Uterus (tissue), 2 donors: ENCODE results near the gene WSB1.

Experiments used
- POLR2A ChIP-seq, 2 donors: fragments of 450-650 bp; IDR thresholded peaks; one replicate each; pipeline ENCODE4 v1.6.1; 2016; ENCODE audit warnings: antibody characterized with exemption in 2 of 2, mild to moderate bottlenecking in 1 of 2, moderate library complexity in 1 of 2
- TF ChIP-seq, protein P1 (sequence below), 4 experiments: fragments of 200-600 bp in 2 of 4; fragments of 450-650 bp in 2 of 4; sonication (generic) in 2 of 4; IDR thresholded peaks; one replicate each; pipeline ENCODE4 v1.5.1; 2016 to 2019; ENCODE audit warnings: antibody characterized with exemption in 4 of 4, mild to moderate bottlenecking in 2 of 4, moderate library complexity in 1 of 4

DNA sequence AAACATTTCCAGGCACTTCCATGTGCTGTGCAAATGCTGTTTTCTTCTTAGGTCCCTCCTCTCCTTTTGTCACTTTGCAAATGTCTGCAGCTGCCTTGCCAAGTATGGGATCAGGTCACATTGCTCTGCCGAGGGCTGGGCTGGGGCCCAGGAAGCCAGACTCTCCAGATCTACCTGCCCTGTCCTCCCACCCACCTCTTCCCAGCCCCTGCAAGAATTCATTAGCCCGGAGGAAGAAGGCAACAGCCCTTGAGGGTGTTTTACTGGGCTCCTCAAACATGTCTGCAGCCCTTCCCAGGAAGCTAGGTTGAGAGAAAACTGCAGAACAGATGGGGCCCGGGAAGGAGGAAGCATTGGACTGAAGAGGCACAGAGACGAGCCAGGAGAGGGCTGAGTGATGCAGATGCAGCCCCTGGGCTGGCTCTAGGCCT lies 47.1 kb downstream of the WSB1 start:
- TF ChIP-seq, protein P1, sequence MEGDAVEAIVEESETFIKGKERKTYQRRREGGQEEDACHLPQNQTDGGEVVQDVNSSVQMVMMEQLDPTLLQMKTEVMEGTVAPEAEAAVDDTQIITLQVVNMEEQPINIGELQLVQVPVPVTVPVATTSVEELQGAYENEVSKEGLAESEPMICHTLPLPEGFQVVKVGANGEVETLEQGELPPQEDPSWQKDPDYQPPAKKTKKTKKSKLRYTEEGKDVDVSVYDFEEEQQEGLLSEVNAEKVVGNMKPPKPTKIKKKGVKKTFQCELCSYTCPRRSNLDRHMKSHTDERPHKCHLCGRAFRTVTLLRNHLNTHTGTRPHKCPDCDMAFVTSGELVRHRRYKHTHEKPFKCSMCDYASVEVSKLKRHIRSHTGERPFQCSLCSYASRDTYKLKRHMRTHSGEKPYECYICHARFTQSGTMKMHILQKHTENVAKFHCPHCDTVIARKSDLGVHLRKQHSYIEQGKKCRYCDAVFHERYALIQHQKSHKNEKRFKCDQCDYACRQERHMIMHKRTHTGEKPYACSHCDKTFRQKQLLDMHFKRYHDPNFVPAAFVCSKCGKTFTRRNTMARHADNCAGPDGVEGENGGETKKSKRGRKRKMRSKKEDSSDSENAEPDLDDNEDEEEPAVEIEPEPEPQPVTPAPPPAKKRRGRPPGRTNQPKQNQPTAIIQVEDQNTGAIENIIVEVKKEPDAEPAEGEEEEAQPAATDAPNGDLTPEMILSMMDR (IDR thresholded peaks at IDR 0.05): no peak
- TF ChIP-seq POLR2A (IDR thresholded peaks at IDR 0.05): no peak
